Colonic mucosa (tissue), 4 donors: Measurements from ENCODE around the gene DEDD. TPM values are rescaled to one million over a fixed set of nuclear protein-coding genes. Genes with fewer than 3 reads are reported as not detected.

Experiments
- DNase-seq: peaks from one replicate; pipeline ENCODE4 v3.0.0-alpha.2; 2020
- H3K27ac ChIP-seq: fragments of 200-600 bp; one replicate; pipeline ENCODE4 v1.8.0; 2021
- H3K27me3 ChIP-seq: fragments of 200-600 bp; one replicate; pipeline ENCODE4 v1.8.0; 2021
- H3K36me3 ChIP-seq: fragments of 200-600 bp; one replicate; pipeline ENCODE4 v1.8.0; 2021
- H3K4me1 ChIP-seq: fragments of 200-600 bp; one replicate; pipeline ENCODE4 v1.8.0; 2021; ENCODE audit warnings: mild to moderate bottlenecking
- H3K4me3 ChIP-seq: fragments of 200-600 bp; one replicate; pipeline ENCODE4 v1.8.0; 2021
- H3K9ac ChIP-seq, 2 donors: one replicate each; pipeline ENCODE4 v1.7.0; 2013; ENCODE audit warnings: control low read depth in 2 of 2, low read depth in 2 of 2, low read length in 2 of 2
- H3K9me3 ChIP-seq: fragments of 200-600 bp; one replicate; pipeline ENCODE4 v1.8.0; 2021
- CTCF ChIP-seq: fragments of 200-600 bp; IDR thresholded peaks from one replicate; pipeline ENCODE4 v1.8.0; 2022; ENCODE audit warnings: antibody characterized with exemption, mild to moderate bottlenecking
- intact Hi-C: fragments of 100-400 bp; cut with DNase I; formaldehyde crosslinking; loops from one replicate; pipeline ENCODE4 v1.14.1; 2022
- total RNA-seq, 2 donors: library from RNA; stranded (reverse); fragmentation: NEBNext Ultra II Directional in 1 of 2; extraction: Animal tissue kit (Norgen Biotek cat#: 25700) in 1 of 2; gene quantifications; one replicate each; pipeline ENCODE4 v1.2.1, GENCODE V29; 2021
- donor health status: healthy.
- donor health status: DM: no; HTN: no; CAD: no.
- donor health status: DM: no; HTN: no; CAD: no.

DEDD gene
- total RNA-seq, 2 donors from 2014 or later, result 33.8 to 34.3 TPM

GRCh38 chr1:161177112-161177935 is 44.9 kb upstream of the DEDD start, which contains the start of gene B4GALT3:
TSS of gene B4GALT3 (minus strand) at chr1:161177507. CDS start at chr1:161176060, 1,447 bp downstream.
- Histone ChIP-seq H3K27ac (peak within 1 kb of the TSS; percentile 83), H3K9ac (peak within 1 kb of the TSS; percentile 81 to 97), H3K36me3 (peaks cover 6% of the 10 kb centered on the region), H3K4me3 (peak within 1 kb of the TSS; percentile 83), H3K4me1 (peaks cover 4% of the 10 kb centered on the region), H3K27me3 (no peaks in the 10 kb centered on the region), H3K9me3 (no peaks in the 10 kb centered on the region)
- intact Hi-C loops, result no loop called here
- no peak for TF ChIP-seq CTCF
- peak; percentile 94 for DNase-seq

- Histone ChIP-seq H3K27me3 (no peaks in the 10 kb centered on the region), H3K27ac (peak overlapping the region; percentile 83), H3K9me3 (no peaks in the 10 kb centered on the region), H3K36me3 (peaks cover 8% of the 10 kb centered on the region), H3K9ac (peak overlapping the region; percentile 81 to 97), H3K4me1 (peaks cover 4% of the 10 kb centered on the region), H3K4me3 (peak overlapping the region; percentile 83)
- no peak for DNase-seq
- no peak for TF ChIP-seq CTCF
- intact Hi-C loops, result no loop called here
Measured at GRCh38 chr1:161176468-161177111, 44.1 kb upstream of the DEDD start.

GRCh38 chr1:161175771-161176453 is 43.4 kb upstream of the DEDD start:
- Histone ChIP-seq H3K9ac (peak overlapping the region; percentile 81 to 97), H3K27me3 (no peaks in the 10 kb centered on the region), H3K4me1 (peaks cover 4% of the 10 kb centered on the region), H3K4me3 (no peak overlapping the region), H3K9me3 (no peaks in the 10 kb centered on the region), H3K27ac (peak overlapping the region; percentile 83), H3K36me3 (peaks cover 14% of the 10 kb centered on the region)
- intact Hi-C loops, result no loop called here
- TF ChIP-seq CTCF, result no peak
- DNase-seq, result no peak

GRCh38 chr1:161174911-161175310 is 42.4 kb upstream of the DEDD start:
- intact Hi-C loops, result no loop called here
- no peaks in the 10 kb centered on the region for H3K9me3 ChIP-seq
- H3K4me3 ChIP-seq, result no peak overlapping the region
- DNase-seq, result no peak
- TF ChIP-seq CTCF, result no peak
- no peak overlapping the region for H3K27ac ChIP-seq
- no peak overlapping the region for H3K9ac ChIP-seq
- peaks cover 4% of the 10 kb centered on the region for H3K4me1 ChIP-seq
- H3K27me3 ChIP-seq, result no peaks in the 10 kb centered on the region
- peaks cover 19% of the 10 kb centered on the region for H3K36me3 ChIP-seq

GRCh38 chr1:161173711-161174110 is 41.2 kb upstream of the DEDD start:
- Histone ChIP-seq H3K4me1 (peaks cover 4% of the 10 kb centered on the region), H3K36me3 (peaks cover 19% of the 10 kb centered on the region)

More at GRCh38 chr1:161173711-161174110, 41.2 kb upstream of the DEDD start:
- no peak for DNase-seq
- no peak for TF ChIP-seq CTCF
- no peak overlapping the region for H3K9ac ChIP-seq
- intact Hi-C loops, result no loop called here
- H3K27ac ChIP-seq, result no peak overlapping the region
- no peaks in the 10 kb centered on the region for H3K27me3 ChIP-seq
- no peaks in the 10 kb centered on the region for H3K9me3 ChIP-seq
- no peak overlapping the region for H3K4me3 ChIP-seq
